Natural killer cell (primary cell): ENCODE data around the gene PROX2. TPM values are rescaled to one million over a fixed set of nuclear protein-coding genes. Genes with fewer than 3 reads are reported as not detected.
A peak's percentile ranks its signal among the peaks of the same experiment; 100 is the strongest.

Source experiments
- ATAC-seq, 3 donors: fragments of 150-1000 bp in 2 of 3; fragments of 200-7000 bp in 1 of 3; cut with Tn5 transposase; 1 replicate in 1 of 3; 2 replicates in 2 of 3; pipeline ENCODE4 v1.10.0; 2021; ENCODE audit warnings: mild to moderate bottlenecking in 2 of 3, moderate library complexity in 2 of 3
- DNase-seq, 2 donors: peaks; one replicate each; pipeline versions ENCODE4 v3.0.0 to v3.0.0-alpha.2; 2013 to 2021; ENCODE audit warnings: mixed read lengths in 1 of 2
- H3K27ac ChIP-seq: one replicate; pipeline ENCODE4 v1.5.1; 2013; ENCODE audit warnings: mild to moderate bottlenecking, low read length
- H3K27me3 ChIP-seq: one replicate; pipeline ENCODE4 v1.6.1; 2013; ENCODE audit warnings: low read length; ENCODE audit not compliant: control insufficient read depth, insufficient read depth
- H3K36me3 ChIP-seq: one replicate; pipeline ENCODE4 v1.6.1; 2013; ENCODE audit warnings: low read length; ENCODE audit not compliant: control insufficient read depth, insufficient read depth
- H3K4me1 ChIP-seq: one replicate; pipeline ENCODE4 v1.6.1; 2013; ENCODE audit warnings: low read length; ENCODE audit not compliant: control insufficient read depth, insufficient read depth
- H3K4me3 ChIP-seq: one replicate; pipeline ENCODE4 v1.5.1; 2013; ENCODE audit warnings: low read length
- H3K9me3 ChIP-seq: one replicate; pipeline ENCODE4 v1.6.1; 2013; ENCODE audit warnings: low read length; ENCODE audit not compliant: control insufficient read depth, insufficient read depth
- H3K27ac Mint-ChIP-seq, 2 donors: one replicate each; pipeline ENCODE4 v1.8.0; 2022; ENCODE audit warnings: mild to moderate bottlenecking in 2 of 2, mixed read lengths in 2 of 2, moderate library complexity in 1 of 2
- H3K27me3 Mint-ChIP-seq, 2 donors: one replicate each; pipeline ENCODE4 v1.8.0; 2022; ENCODE audit warnings: low read depth in 2 of 2, mixed read lengths in 2 of 2
- H3K36me3 Mint-ChIP-seq: one replicate; pipeline ENCODE4 v1.8.0; 2022; ENCODE audit warnings: mixed read lengths
- H3K4me1 Mint-ChIP-seq, 2 donors: one replicate each; pipeline ENCODE4 v1.8.0; 2022; ENCODE audit warnings: mixed read lengths in 2 of 2
- H3K4me3 Mint-ChIP-seq: one replicate; pipeline ENCODE4 v1.8.0; 2022; ENCODE audit warnings: mild to moderate bottlenecking, moderate library complexity, mixed read lengths
- H3K9me3 Mint-ChIP-seq, 2 donors: one replicate each; pipeline ENCODE4 v1.8.0; 2022; ENCODE audit warnings: mixed read lengths in 2 of 2
- CTCF ChIP-seq: fragments of 200-600 bp; IDR thresholded peaks from one replicate; pipeline ENCODE4 v1.8.0; 2022; ENCODE audit warnings: antibody characterized with exemption
- WGBS: methylation state at CpG from one replicate; pipeline ENCODE4 v1.1.7; 2013; ENCODE audit warnings: missing lambda C conversion rate; ENCODE audit not compliant: insufficient coverage; 5-methylcytosine and 5-hydroxymethylcytosine counted together
- intact Hi-C: fragments of 100-400 bp; cut with micrococcal nuclease; formaldehyde crosslinking; loops from one replicate; pipeline ENCODE4 v1.14.2; 2022
- total RNA-seq, 4 donors: library from RNA; stranded (reverse); fragments of 120-200 nt in 1 of 4; gene quantifications; one replicate each; pipeline versions ENCODE4 v1.2.3 to v1.2.4, GENCODE V29; 2013 to 2022

PROX2 gene
- total RNA-seq, 3 donors from 2014 or later (not counting 1 experiment from before 2014, with no cell fraction given) = 5.1 to 7.1 (median 5.7) TPM

- ATAC-seq (peak in 2 of 3 donors; percentile 21 to 34), DNase-seq (no peak)
- no peaks in the 10 kb centered on the region for H3K9me3 ChIP-seq
- no peaks in the 10 kb centered on the region for H3K27me3 ChIP-seq
- 62% methylated on average over 12 of the region's 12 CpGs for whole genome bisulfite sequencing
- intact Hi-C loops = no loop called here
- Mint-ChIP-seq H3K4me1 (peaks cover 42 to 46% of the 10 kb centered on the region in 2 donors), H3K27me3 (no peaks in the 10 kb centered on the region), H3K36me3 (peaks cover 9% of the 10 kb centered on the region), H3K27ac (peak overlapping the region; percentile 52 to 66), H3K9me3 (no peaks in the 10 kb centered on the region), H3K4me3 (no peak overlapping the region)
- peaks cover 54% of the 10 kb centered on the region for H3K36me3 ChIP-seq
- peaks cover 19% of the 10 kb centered on the region for H3K4me1 ChIP-seq
- H3K27ac ChIP-seq = no peak overlapping the region
- H3K4me3 ChIP-seq = no peak overlapping the region
- TF ChIP-seq CTCF = no peak
Measured at GRCh38 chr14:74888164-74889158, 12.5 kb upstream of the PROX2 start.

GRCh38 chr14:74886001-74886400, 10.1 kb upstream of the PROX2 start:
- ATAC-seq (no peak), DNase-seq (no peak)
- peaks cover 60 to 65% of the 10 kb centered on the region in 2 donors for H3K4me1 Mint-ChIP-seq
- H3K4me3 Mint-ChIP-seq = no peak overlapping the region
- Histone ChIP-seq H3K9me3 (no peaks in the 10 kb centered on the region), H3K4me3 (no peak overlapping the region), H3K36me3 (peaks cover 30% of the 10 kb centered on the region), H3K27me3 (no peaks in the 10 kb centered on the region), H3K4me1 (peaks cover 30% of the 10 kb centered on the region), H3K27ac (no peak overlapping the region)
- no peaks in the 10 kb centered on the region for H3K9me3 Mint-ChIP-seq
- no peak for TF ChIP-seq CTCF
- peak overlapping the region; percentile 97 to 98 for H3K27ac Mint-ChIP-seq
- WGBS = 92% methylated on average over 2 of the region's 3 CpGs
- H3K36me3 Mint-ChIP-seq = peaks cover 9% of the 10 kb centered on the region
- intact Hi-C loops = no loop called here
- H3K27me3 Mint-ChIP-seq = no peaks in the 10 kb centered on the region

- Mint-ChIP-seq H3K9me3 (no peaks in the 10 kb centered on the region), H3K27me3 (no peaks in the 10 kb centered on the region), H3K27ac (peak overlapping the region; percentile 97 to 98), H3K4me1 (peaks cover 55 to 57% of the 10 kb centered on the region in 2 donors), H3K4me3 (peak overlapping the region; percentile 100), H3K36me3 (peaks cover 9% of the 10 kb centered on the region)
- DNase-seq = peak in 1 of 2 donors; percentile 83
- ATAC-seq = peak; percentile 52 to 59 (median 53)
- Histone ChIP-seq H3K9me3 (no peaks in the 10 kb centered on the region), H3K4me3 (peak overlapping the region; percentile 61), H3K36me3 (peaks cover 15% of the 10 kb centered on the region), H3K27me3 (no peaks in the 10 kb centered on the region), H3K27ac (peak overlapping the region; percentile 61), H3K4me1 (peaks cover 28% of the 10 kb centered on the region)
- no peak for TF ChIP-seq CTCF
- intact Hi-C loops = loop anchor here (2.0 kb wide), 1 partner anchor 44 kb away; no protein-coding TSS in a partner anchor
- WGBS = 1% methylated on average over 49 of the region's 49 CpGs
Measured at GRCh38 chr14:74882103-74882920, 6.4 kb upstream of the PROX2 start.
